ENCODE results near the gene TUBA8.
"Not testable (repeated sequence)": the region's sequence is repeated elsewhere in the genome, so short reads cannot be mapped to it uniquely, and the experiment has no call there.

Gene TUBA8

DNA sequence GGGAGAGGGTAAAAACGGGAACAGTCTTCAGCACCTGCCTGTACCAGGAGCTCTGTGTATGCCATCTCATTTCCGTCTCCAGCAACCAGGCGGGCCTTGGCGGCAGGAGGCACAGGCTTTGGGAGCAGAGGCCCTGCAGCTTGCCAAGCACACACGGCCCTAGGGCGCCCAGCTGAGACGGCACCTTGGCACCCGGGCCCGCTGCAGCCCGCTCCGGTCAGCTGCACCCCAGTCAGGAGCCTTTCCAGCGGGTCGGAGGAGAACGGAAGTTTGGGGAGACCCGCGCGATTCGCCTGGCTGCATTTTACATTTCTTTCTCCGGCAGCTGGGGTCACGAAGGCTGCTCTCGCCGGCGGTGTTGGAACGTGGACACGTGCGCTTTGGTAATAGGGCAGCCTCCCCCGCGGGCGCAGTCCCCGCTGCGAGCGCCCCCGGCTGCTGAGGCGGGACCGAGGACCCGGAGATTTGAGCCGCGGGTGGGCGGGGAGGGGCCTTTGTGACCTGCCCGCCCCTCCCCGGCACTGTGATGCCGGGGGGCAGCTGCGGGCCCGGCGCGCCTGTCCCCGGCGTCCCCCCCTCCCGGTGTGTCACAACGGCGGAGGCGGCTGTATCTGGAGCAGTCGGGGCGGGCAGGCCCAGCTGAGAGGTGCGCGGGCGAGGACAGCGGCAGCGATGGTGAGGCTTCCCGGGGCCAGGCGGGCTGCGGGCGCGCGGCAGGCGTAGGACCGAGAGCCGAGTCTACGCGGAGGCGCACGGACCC lies at the start of gene TUBA8:
Gene TUBA8, plus strand, starts transcription at position 616 of the 760 bp plus-strand sequence. Its CDS starts 57 bp downstream, at position 673.
- DNase-seq = no peak

DNA sequence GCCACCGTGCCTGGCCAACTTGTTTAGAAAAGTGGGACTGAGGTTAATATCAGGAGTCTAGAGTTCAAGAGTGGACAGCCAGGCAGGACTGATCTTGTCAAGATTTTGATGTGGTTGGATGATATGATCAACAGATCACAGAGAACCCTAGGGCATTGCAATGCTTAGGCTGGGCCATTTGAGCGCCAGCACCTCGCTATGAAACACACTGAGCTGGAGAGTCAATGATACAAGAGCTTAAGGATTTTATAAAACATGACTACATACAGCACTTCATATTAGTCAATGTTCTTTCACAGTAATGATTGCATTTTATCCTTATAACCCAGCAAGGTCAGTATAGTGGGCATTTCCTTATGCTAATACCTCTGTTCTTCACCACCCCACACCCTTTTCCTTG lies 48.2 kb upstream of the TUBA8 start:
- DNase-seq = no peak

DNA sequence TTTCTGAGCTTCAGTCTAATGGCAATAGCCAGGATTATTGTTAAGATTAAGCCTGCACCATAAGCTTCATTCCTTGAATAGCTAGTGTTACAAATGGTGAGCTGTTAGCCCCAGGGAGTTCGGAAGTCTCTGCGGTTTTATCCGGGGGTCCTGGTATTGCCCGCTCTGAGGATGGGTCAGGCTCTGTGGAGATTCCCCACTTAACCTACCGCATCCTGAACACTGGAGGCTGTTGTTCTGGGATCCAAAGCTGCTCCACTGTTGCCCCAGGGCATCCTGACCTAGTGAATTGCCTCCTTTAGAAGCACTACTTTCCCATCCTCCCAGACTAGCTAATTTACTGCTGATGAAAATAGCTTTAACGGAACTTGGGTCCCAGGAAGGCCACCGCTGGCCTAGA lies 47.3 kb upstream of the TUBA8 start:
- no peak for DNase-seq

DNA sequence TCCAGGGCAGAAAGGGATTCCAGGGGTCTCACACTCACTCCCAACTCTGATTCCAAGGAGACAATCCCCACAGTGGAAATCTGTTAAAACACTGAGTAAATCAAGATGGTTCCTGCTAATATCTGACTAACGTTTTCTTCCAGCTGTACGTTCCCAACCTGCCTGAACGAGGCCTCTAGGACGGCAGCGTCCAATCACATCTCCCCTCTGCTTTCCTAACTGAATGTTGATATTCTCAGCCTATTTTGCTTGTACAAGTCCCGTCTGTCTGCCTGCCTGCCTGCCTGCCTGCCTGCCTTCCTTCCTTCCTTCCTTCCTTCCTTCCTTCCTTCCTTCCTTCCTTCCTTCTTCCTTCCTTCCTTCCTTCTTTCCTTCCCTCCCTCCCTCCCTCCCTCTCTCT lies 46.9 kb upstream of the TUBA8 start:
- DNase-seq = not testable (repeated sequence)

DNA sequence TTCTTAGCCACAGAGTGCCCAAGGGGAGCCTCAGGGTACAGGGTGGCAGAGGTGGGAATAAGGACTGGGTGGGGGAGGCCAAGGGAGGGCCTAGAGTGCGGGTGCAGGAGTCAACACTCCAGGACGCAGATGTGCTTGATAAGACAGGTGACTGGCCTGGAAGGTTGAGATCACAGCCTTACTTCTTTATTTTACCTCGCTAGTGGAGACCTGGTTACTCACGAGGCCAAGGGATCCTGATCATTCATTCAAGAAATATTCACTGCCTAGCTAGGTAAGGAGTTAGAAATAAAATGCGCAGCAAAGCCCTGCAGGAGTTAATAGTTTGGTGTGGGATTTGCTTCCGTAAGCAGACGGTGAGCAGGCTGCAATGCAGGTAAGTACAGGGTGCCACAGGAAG lies 46.0 kb upstream of the TUBA8 start:
- DNase-seq = no peak

DNA sequence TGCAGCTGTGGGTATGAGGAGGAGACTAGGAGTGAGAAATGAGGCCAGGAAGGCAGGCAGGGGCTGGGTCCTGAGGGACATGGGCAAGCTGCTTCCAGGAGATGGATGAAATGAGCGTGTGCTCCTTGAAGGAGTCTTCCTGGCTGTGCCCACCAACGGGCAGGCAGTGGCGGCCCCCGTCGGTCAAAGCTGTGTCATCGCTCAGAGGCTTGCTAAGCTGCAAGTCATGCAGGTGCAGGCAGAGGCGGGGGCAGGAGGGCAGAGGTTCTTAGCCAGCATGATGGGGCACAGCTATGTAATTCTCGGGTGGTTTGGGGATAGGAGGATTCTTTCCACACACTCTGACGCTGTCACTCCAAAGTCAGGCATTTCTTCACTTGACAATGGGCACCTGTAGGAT lies 45.4 kb upstream of the TUBA8 start:
- no peak for DNase-seq

DNA sequence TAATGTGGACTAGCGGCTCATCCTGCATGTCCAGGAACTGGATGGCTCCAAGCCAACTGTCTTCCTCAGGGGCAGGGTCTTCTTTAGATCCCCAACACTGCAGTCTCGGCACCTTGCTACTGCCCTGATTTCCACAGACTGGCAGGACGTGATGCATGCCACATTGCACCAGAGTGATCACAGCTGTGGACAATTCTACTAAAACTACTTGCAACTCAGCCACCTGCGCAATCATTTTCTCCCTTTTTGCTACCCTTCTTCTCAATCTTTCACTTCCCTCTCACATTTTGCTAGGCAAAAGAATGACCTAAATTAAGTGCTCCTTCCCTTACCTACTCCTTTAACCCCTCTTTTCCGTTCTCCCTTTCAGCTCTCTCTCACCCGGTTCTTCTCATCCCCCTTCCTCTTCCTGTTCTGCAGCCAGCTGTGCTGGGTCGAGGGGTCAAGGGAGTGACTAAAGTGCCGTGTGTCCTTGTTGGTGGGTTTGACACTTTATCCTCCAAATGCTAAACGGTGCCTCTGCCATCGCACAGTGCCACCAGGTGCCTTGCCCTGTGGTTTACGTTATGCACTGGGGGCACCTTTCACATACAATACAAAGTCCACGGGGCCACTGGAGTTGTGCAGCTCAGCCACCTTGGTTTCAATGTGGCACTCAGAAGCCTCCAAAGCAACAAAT lies 44.3 kb upstream of the TUBA8 start:
- DNase-seq = no peak

DNA sequence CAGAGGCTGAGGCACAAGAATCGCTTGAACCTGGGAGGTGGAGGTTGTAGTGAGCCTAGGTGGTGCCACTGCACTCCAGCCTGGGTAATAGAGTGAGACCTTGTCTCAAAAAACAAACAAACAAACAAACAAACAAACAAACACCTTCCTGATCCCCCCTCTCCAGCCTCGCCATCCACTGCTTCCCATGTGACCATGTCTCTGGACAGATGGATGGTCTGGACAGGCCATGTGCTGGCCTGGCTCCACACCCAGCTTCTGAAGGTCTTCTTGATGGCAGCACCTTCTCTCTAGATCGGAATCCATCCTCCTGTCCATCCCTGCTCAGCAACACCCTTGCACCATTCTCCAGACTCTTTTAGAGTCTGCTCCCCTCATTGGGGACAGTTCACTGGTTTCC lies 43.5 kb upstream of the TUBA8 start:
- no peak for DNase-seq

DNA sequence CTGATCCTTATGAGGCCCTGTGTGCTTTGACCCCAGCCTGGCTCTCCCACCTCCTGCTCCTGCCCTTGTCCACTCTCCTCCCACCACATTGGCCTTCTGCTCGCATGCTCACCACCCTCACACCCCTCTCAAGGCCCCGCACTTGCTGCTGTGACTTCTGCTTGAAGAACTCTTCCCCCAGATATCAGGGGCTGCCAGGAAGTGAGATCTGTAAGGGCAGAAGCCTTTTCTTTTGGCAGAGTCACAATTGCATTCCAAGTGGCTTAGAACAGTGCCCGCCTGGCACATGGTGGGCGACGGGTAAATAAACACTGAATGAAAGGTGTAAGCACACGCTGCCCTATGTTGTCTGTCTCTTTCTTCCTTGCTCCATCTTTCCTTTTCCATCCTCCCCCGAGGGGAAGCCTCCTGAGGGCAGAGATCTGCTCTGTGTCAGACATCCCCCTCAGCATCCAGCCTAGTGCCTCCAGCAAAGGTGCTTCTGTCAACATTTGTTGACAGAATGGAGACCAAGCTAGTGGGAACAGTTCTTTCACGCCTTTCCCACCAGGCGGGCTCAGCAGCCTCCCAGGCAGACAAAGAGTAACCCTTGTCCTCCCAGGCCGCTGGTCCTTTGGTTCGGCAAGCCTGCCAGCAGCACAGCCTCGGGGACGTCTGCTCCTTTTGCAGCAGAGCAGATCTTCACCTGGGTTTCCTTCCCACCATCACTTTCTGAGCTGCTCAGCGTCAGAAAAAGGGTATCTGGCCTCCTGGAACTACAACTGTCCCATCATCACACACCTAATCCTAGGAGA lies 42.9 kb upstream of the TUBA8 start:
- DNase-seq = no peak

DNA sequence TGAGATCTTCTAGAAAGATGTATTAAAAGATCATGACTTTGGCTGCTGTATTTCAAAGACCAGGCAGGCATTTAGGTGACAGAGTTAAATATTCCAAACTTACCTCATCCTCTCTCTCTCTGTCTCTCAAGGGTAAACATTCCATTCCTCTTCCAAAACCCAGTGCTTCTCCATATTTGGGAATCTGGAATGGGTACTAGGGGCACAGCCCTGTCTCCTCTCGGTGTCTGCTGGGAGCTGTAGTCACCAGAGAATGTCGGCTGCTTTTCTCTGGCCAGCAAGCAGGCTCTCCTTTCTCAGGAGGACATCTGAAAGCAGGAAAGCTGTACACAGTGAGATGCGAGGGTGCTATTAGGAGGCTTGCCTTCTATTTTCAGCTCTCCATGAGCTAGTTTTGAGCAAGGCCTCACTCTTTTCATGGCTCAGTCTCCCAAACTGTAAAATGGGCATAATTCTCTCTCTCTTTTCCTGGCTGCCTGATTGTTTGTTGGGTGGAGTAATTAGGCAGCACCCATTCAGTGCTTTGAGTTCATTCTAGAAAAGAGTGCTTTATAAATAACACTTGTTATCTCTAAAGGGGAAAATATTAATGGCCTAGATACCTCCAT lies 42.1 kb upstream of the TUBA8 start:
- DNase-seq = no peak

DNA sequence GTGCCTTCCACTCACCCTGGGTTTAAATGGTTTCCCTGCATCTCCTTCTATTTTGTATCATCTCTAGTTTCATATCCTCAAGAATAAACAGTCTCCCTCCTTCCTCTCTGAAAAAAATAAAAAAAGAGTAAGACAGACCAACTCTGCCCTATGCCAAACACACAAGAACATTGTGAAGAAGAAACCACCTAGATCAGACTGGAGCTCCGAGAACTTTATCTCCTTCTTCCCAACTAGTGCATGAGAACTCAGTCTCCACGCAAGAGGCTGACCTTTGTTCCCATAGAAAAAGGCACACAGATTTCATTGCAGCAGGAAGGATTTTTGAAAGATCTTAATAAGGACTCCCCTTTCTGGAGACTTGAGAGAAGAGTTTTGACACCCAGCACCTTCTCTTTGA lies 41.6 kb upstream of the TUBA8 start:
- DNase-seq = no peak

DNA sequence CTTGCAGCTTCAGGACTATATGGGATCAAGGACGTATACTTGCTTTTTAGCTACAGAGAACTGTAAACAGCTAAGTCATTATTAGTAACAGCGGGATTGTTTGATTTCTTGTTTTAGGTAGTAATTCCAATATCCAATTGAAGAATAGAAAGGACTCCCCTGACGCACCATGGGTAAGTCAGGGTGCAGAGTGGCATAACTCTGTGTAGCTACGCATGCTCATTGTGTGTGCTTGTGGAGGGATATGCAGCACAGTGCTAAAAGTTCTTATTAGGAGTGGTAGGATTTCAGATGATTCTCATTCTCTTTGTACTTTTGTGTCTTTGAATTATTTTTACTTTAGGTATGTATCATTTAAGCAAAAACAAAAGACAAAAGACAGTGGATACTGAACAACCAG lies 40.6 kb upstream of the TUBA8 start:
- DNase-seq = no peak

DNA sequence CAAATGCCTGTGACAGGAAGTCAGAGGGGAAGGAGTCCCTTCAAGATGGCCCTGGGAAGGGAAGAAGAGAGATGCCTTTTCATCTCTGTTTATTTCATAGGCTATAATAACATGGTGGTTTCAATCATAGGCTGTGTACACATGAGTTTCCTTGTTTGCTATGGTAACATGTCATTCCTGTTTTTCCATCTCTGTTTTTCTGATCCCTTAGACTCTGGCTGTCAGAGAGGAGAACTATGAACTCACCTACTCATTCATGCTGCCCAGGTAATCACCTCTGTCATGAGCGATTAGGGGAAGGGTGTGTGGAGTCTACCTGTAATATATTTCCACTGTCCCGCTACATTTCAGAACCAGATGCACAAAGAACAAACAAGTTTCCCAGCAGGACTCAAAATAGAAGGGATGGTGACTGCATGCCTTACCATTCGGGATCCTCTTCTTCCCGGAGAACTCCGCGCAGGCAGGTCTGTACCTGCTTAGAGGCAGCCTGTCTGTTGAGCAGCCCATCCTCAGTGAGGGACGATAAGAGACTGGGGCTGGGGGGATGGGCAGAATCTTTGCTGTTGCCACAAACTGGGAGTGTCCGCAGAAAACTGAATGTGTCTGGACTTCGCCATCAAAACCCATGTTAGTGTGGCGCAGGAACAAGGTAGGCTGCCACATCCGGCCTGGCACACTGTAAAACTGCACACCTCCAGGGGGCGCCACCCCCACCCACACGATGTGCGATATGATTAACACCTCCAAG lies 39.9 kb upstream of the TUBA8 start:
- DNase-seq = no peak

DNA sequence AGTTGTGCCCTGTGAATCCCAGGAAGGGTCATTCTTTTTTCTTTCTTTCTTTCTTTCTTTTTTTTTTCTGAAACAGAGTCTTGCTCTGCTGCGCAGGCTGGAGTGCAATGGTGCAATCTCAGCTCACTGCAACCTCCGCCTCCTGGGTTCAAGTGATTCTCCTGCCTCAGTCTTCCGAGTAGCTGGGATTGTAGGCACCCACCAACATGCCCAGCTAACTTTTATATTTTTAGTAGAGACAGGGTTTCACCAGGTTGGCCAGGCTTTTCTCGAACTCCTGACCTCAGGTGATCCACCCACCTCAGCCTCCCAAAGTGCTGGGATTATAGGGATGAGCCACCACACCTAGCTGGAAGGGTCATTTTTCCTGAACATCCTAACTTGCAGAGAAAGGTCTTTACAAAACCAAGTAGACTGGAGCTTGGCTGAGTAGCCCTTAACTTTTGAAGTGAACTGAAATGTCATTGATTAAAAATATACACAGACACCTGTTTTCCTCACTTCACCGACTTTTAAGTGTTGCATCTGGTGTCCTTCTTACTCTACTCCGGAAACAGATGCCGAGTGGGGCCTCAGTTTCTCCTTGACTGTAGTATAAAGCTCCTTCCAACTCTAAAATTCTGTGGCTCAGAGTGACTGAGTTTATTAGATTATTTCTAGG lies 39.2 kb upstream of the TUBA8 start:
- not testable (repeated sequence) for DNase-seq

DNA sequence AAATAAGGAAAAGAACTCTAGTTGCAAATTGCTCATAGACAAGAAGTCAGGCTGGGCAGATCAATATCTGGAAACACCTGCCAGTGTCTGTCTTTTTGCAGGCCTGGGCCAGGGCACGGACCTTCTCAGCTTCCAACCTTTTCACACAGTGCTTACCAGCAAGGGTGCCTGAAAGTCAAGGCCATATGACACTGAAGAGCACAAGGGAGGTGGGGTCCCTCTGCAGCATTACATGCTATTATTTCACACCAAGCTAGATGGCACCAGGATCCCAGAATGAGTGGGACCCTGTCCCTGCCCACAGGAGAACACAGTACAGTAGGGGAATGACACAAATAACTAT lies 38.7 kb upstream of the TUBA8 start:
- DNase-seq = no peak

DNA sequence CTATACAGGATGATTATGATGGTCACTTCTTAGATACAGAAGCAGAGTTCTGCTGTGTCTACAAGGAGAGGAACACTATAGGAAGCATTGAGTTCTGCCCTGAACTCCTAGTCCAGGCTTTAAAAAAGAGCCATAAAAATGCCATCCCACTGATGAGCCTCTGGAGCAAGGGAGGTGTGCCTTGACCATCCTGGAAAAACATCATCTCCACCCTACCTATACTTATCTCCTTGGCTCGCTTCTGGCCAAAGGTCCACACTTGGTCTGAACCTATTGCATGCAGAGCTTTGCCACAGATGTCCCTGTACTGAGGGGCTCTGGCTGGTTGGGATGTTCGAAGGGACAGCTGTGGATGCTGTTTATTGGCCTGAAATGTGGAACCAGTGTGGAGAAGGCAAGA lies 37.1 kb upstream of the TUBA8 start:
- DNase-seq = no peak

DNA sequence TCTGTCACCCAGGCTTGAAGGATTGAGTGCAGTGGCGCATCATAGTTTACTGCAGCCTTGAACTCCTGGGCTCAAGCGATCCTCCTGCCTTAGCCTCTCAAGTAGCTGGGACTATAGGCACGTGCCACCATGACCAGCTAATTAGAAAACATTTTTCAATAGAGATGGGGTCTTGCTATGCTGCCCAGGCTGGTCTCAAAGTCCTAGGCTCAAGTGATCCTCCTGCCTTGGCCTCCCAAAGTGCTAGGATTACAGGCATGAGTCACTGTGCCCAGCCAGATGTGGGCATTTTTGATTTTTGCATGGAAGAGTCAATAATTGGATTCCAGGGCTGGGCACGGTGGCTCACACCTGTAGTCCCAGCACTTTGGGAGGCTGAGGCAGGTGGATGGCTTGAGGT lies 36.7 kb upstream of the TUBA8 start:
- not testable (repeated sequence) for DNase-seq

DNA sequence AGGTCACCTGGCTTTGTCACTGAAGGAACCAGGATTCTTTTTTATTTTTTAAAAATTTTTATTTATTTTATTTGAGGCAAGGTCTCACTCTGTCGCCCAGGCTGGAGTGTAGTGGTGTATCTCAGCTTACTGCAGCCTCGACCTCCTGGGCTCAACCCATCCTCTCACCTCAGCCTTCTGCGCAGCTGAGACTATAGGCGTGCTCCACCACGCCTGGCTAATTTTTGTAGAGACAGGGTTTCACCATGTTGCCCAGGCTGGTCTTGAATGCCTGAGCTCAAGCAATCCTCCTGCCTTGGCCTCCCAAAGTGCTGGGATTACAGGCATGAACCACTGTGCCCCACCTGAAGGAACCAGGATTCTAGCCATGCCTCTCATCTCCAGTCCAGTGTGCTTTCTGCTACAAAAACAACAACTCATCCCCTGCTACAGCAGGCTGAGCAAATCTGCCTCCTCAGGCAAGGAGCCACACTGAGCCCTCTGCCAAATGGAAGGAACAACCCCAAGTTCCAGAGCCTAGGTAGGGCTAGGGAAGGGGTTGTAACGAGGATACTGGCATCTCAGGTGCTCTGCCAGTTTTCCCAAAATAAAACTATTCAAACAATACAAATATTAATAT lies 35.4 kb upstream of the TUBA8 start:
- no peak for DNase-seq

DNA sequence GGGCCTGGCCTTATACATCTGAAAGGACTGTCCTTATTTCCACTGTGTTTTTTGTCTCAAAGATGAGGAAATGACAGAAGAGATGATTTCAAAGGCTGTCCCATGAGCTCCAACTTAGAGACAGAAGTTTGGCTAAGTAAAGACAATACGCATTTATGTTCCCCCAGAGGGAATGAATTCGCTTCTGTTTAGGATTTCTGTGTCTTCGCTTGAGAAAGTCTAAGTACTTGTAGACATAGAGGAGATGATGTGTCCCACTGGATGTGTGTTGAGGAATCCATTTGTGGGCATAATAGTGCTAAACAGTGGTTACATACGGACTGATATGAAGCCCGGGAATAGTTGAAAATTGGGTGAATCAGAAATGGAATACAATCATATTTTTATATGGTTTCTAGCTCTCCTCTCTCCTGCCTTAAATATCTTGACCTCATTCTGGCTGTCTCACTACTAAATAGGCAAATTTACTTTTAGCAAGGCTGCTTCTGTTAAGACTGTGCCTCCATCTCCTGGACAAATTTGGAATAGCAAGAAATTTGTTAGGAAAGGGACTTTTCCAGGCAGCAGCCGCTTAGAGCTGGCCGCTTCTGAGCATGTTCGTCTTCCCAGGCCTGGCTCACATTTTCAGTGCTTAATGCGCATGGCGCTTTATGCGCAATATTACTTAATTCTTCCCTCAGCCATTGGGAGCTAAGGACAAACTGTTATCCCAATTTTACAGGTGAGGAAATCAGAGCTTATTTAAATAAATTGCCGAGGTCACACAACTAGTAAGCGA lies 34.7 kb upstream of the TUBA8 start:
- DNase-seq = no peak

DNA sequence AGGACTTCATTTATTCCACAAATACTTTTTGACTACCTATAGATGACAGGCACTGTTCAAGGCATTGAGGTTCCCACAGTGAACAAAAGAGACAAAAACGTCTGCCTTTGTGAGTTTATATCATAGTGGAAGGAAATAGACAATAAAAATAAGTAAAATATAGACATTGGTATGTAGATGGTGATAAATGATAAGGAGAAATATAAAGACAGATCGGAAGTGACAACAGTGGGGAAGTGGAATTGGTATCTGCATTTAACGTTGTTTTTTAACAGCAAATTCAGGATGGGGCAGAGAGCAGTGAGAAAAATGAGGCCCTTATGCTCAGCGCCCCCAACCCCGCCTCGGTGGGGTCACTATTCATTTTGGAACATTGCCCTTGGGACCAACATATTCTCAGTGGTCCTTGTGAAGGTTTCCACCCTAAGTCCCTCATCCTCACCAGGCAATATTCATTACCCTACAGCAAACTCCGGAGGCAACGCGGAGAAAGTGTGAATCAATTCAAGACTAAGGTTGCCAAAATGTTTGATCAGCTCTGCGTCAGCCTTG lies 33.4 kb upstream of the TUBA8 start:
- DNase-seq = no peak
